Endothelial cell of umbilical vein (primary cell): ENCODE results near the gene CXCR1. TPM values are rescaled to one million over a fixed set of nuclear protein-coding genes. Genes with fewer than 3 reads are reported as not detected.

Source experiments
- BruUV-seq: library from RNA; stranded (reverse); fragments of 400-500 nt; replicated peaks from 2 replicates; lab custom pipeline; 2021; lab: Mats Ljungman, UMichigan
- CTCF ChIA-PET: fragments of 300-600, 350-600 bp; sonication (Branson Sonifier 250); formaldehyde crosslinking; loops from one replicate; lab custom pipeline; 2021; ENCODE audit warnings: antibody characterized with exemption, inconsistent platforms; lab: Charles Lee
- POLR2A ChIA-PET: fragments of 300-600, 350-600 bp; sonication (Branson Sonifier 250); formaldehyde crosslinking; loops from one replicate; lab custom pipeline; 2021; ENCODE audit warnings: antibody characterized with exemption, inconsistent platforms; lab: Charles Lee
- DNase-seq: peaks from one replicate; pipeline ENCODE4 v3.0.0-alpha.2; 2011; ENCODE audit warnings: low read depth, low spot score
- FAIRE-seq: peaks from 2 replicates; lab custom pipeline; 2011; peaks lifted over from hg19 to GRCh38; lab: Jason Lieb, UNC
- H2AFZ ChIP-seq: 2 replicates; pipeline ENCODE4 v1.6.0; 2012; ENCODE audit warnings: low read depth, low read length, control low read depth, inconsistent platforms
- H3K27ac ChIP-seq: 2 replicates; pipeline ENCODE4 v1.5.1; 2011; ENCODE audit warnings: low read depth, mild to moderate bottlenecking, control low read depth, low read length, moderate library complexity; ENCODE audit not compliant: insufficient read depth
- H3K27me3 ChIP-seq, 2 experiments: 2 replicates each; pipeline versions ENCODE4 v1.6.0 to v1.6.1; 2011; ENCODE audit warnings: low read length in 2 of 2, mixed read lengths in 1 of 2; ENCODE audit not compliant: control insufficient read depth in 2 of 2, insufficient read depth in 2 of 2
- H3K36me3 ChIP-seq, 2 experiments: 2 replicates in 1 of 2; 3 replicates in 1 of 2; pipeline ENCODE4 v1.5.1; 2011; ENCODE audit warnings: low read length in 2 of 2, mild to moderate bottlenecking in 1 of 2, moderate library complexity in 1 of 2; ENCODE audit not compliant: control insufficient read depth in 2 of 2, insufficient read depth in 2 of 2; ENCODE audit errors: extremely low read depth in 1 of 2
- H3K4me1 ChIP-seq: 3 replicates; pipeline ENCODE4 v1.5.1; 2011; ENCODE audit warnings: mild to moderate bottlenecking, low read length; ENCODE audit not compliant: control insufficient read depth, insufficient read depth; ENCODE audit errors: extremely low read depth
- H3K4me2 ChIP-seq: 2 replicates; pipeline ENCODE4 v1.6.1; 2011; ENCODE audit warnings: low read length, control low read depth, mixed read lengths; ENCODE audit not compliant: insufficient read depth
- H3K4me3 ChIP-seq, 3 experiments: fragments of 200-600 bp in 1 of 3; sonication (generic), shearing (Covaris generic) in 1 of 3; replicated peaks in 1 of 3; 2 replicates each; pipeline ENCODE4 v1.5.1; 2011 to 2016; ENCODE audit warnings: control low read depth in 3 of 3, low read length in 3 of 3, mild to moderate bottlenecking in 2 of 3, inconsistent platforms in 1 of 3, low read depth in 1 of 3, moderate library complexity in 1 of 3; ENCODE audit not compliant: insufficient read depth in 1 of 3
- H3K79me2 ChIP-seq: 2 replicates; pipeline ENCODE4 v1.6.0; 2012; ENCODE audit warnings: low read length, inconsistent platforms; ENCODE audit not compliant: control insufficient read depth, insufficient read depth
- H3K9ac ChIP-seq: replicated peaks from 2 replicates; pipeline ENCODE3; 2011; ENCODE audit warnings: low read length, control low read depth; ENCODE audit not compliant: insufficient read depth; ENCODE audit errors: extremely low read depth
- H3K9me1 ChIP-seq: replicated peaks from 3 replicates; pipeline ENCODE4 v1.6.0; 2011; ENCODE audit warnings: mild to moderate bottlenecking, low read length; ENCODE audit not compliant: control insufficient read depth, insufficient read depth; ENCODE audit errors: extremely low read depth
- H3K9me3 ChIP-seq: replicated peaks from 2 replicates; pipeline ENCODE4 v1.5.1; 2012; ENCODE audit warnings: low read length, inconsistent platforms; ENCODE audit not compliant: control insufficient read depth, insufficient read depth
- H4K20me1 ChIP-seq: replicated peaks from 2 replicates; pipeline ENCODE3; 2011; ENCODE audit warnings: mild to moderate bottlenecking, low read length; ENCODE audit not compliant: control insufficient read depth, insufficient read depth; ENCODE audit errors: extremely low read depth
- CTCF ChIP-seq, 2 donors: IDR thresholded peaks; 1 replicate in 1 of 2; 2 replicates in 1 of 2; pipeline ENCODE4 v1.5.1; 2011; ENCODE audit warnings: low read length in 2 of 2, mild to moderate bottlenecking in 2 of 2, moderate library complexity in 2 of 2, control low read depth in 1 of 2, inconsistent platforms in 1 of 2, low read depth in 1 of 2; ENCODE audit not compliant: insufficient read depth in 1 of 2; ENCODE audit errors: extremely low read depth in 1 of 2
- EZH2 ChIP-seq: IDR thresholded peaks from 2 replicates; pipeline ENCODE4 v1.6.1; 2012; ENCODE audit warnings: borderline replicate concordance, low read depth, mild to moderate bottlenecking, moderate library complexity, low read length, inconsistent platforms; ENCODE audit not compliant: severe bottlenecking
- FOS ChIP-seq: IDR thresholded peaks from 2 replicates; pipeline ENCODE4 v1.6.1; 2011; ENCODE audit warnings: mild to moderate bottlenecking, low read length, moderate library complexity, borderline replicate concordance; ENCODE audit not compliant: insufficient read depth
- GATA2 ChIP-seq: IDR thresholded peaks from 2 replicates; pipeline ENCODE4 v1.7.0; 2011; ENCODE audit warnings: low read depth, mild to moderate bottlenecking, moderate library complexity, mixed read lengths, low read length; ENCODE audit not compliant: insufficient read length, insufficient read depth
- JUN ChIP-seq: IDR thresholded peaks from 2 replicates; pipeline ENCODE4 v1.6.1; 2011; ENCODE audit warnings: borderline replicate concordance, low read depth; ENCODE audit not compliant: insufficient read length, insufficient read depth
- MAX ChIP-seq: IDR thresholded peaks from 2 replicates; pipeline ENCODE4 v1.6.1; 2011; ENCODE audit not compliant: insufficient read depth, insufficient read length
- MYC ChIP-seq: IDR thresholded peaks from one replicate; pipeline ENCODE4 v1.6.1; 2011; ENCODE audit warnings: mild to moderate bottlenecking, low read depth, low read length
- POLR2A ChIP-seq: IDR thresholded peaks from 2 replicates; pipeline ENCODE4 v1.6.1; 2012; ENCODE audit warnings: low read depth, mild to moderate bottlenecking, control low read depth, low read length
- POLR2AphosphoS5 ChIP-seq: IDR thresholded peaks from 2 replicates; pipeline ENCODE4 v1.6.1; 2012; ENCODE audit warnings: low read depth, mild to moderate bottlenecking, control low read depth, low read length, moderate library complexity; ENCODE audit not compliant: insufficient read depth
- dilution Hi-C: fragments of 300-500 bp; cut with MboI; formaldehyde crosslinking; loops from one replicate; pipeline ENCODE4 v1.15.0; 2019; ENCODE audit warnings: low sequenced_read_pairs; ENCODE audit not compliant: extremely low pct_ligation_motif_present
- intact Hi-C: fragments of 100-400 bp; cut with micrococcal nuclease; formaldehyde crosslinking; loops from one replicate; pipeline ENCODE4 v1.10.0; 2022
- polyA plus RNA-seq, 4 experiments: library from polyadenylated mRNA; depleted of rRNA in 3 of 4; stranded (reverse) in 3 of 4; unstranded in 1 of 4; fragments of >200 nt; gene quantifications; 2 replicates each; pipeline versions ENCODE4 v1.2.1 to v1.2.3, GENCODE V29; 2011 to 2012; ENCODE audit warnings: missing spikeins in 1 of 4
- total RNA-seq: library from RNA; stranded (reverse); gene quantifications from 2 replicates; pipeline ENCODE4 v1.2.3, GENCODE V29; 2021

CXCR1 gene
- total and polyA plus RNA-seq, 2 donors (not counting 3 experiments of a cell fraction or from before 2014, with no cell fraction given): not detected

- Histone ChIP-seq H3K4me3 (no peak overlapping the region), H3K9me3 (no peaks in the 10 kb centered on the region), H3K9ac (no peak overlapping the region), H3K27ac (no peak overlapping the region), H3K36me3 (no peaks in the 10 kb centered on the region), H3K4me1 (no peaks in the 10 kb centered on the region), H3K4me2 (no peak overlapping the region), H3K27me3 (no peaks in the 10 kb centered on the region), H3K79me2 (no peaks in the 10 kb centered on the region), H3K9me1 (no peaks in the 10 kb centered on the region), H4K20me1 (no peaks in the 10 kb centered on the region), H2AFZ (no peak overlapping the region)
- dilution Hi-C loops (no loop called here), intact Hi-C loops (no loop called here)
- no peak for TF ChIP-seq FOS
- TF ChIP-seq EZH2: no peak
- no peak for TF ChIP-seq CTCF (IDR thresholded peaks at IDR 0.05; ENCODE audit: extremely low read depth in 1 of 2, insufficient read depth in 1 of 2, low read depth in 1 of 2, low read length in 2 of 2)
- TF ChIP-seq GATA2: no peak
- no peak for TF ChIP-seq POLR2A
- no peak for TF ChIP-seq MAX
- no peak for TF ChIP-seq POLR2AphosphoS5
- no peak for TF ChIP-seq JUN
- no peak for TF ChIP-seq MYC
- POLR2A ChIA-PET: no interaction called here
- CTCF ChIA-PET: no interaction called here
- BruUV-seq: no TSS peak
- FAIRE-seq (no peak), DNase-seq (no peak)
Measured at GRCh38 chr2:218193701-218194100, 26.9 kb upstream of the CXCR1 start.
